Testis (tissue), 2 donors: ENCODE results near the gene TNRC6A.

ENCODE experiments used
- POLR2A ChIP-seq: fragments of 450-650 bp; IDR thresholded peaks from one replicate; pipeline ENCODE4 v1.6.1; 2017; ENCODE audit warnings: antibody characterized with exemption, mild to moderate bottlenecking, moderate library complexity
- TF ChIP-seq, protein P1 (sequence below), 3 experiments: fragments of 450-650 bp in 2 of 3; fragments of 200-600 bp in 1 of 3; sonication (generic) in 1 of 3; IDR thresholded peaks; one replicate each; pipeline ENCODE4 v1.5.1; 2016 to 2019; ENCODE audit warnings: antibody characterized with exemption in 3 of 3, mild to moderate bottlenecking in 2 of 3, moderate library complexity in 1 of 3

DNA sequence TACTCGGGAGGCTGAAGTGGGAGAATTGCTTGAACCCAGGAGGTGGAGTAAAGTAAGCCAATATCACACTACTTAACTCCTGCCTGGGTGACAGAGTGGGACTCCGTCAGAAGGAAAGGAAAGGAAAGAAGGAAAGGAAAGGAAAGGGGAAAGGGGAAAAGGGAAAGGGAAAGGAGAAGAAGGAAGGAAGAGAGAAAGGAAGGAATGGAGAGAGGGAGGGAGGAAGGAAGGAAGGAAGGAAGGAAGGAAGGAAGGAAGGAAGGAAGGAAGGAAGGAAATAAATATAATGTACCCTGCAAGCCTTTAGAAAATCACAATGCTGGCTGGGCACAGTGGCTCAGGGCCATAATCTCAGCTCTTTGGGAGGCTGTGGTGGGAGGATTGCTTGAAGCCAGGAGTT, 143.6 kb downstream of the TNRC6A start:
- TF ChIP-seq, protein P1, sequence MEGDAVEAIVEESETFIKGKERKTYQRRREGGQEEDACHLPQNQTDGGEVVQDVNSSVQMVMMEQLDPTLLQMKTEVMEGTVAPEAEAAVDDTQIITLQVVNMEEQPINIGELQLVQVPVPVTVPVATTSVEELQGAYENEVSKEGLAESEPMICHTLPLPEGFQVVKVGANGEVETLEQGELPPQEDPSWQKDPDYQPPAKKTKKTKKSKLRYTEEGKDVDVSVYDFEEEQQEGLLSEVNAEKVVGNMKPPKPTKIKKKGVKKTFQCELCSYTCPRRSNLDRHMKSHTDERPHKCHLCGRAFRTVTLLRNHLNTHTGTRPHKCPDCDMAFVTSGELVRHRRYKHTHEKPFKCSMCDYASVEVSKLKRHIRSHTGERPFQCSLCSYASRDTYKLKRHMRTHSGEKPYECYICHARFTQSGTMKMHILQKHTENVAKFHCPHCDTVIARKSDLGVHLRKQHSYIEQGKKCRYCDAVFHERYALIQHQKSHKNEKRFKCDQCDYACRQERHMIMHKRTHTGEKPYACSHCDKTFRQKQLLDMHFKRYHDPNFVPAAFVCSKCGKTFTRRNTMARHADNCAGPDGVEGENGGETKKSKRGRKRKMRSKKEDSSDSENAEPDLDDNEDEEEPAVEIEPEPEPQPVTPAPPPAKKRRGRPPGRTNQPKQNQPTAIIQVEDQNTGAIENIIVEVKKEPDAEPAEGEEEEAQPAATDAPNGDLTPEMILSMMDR (IDR thresholded peaks at IDR 0.05) = no peak
- no peak for TF ChIP-seq POLR2A
